ENCODE data around the gene SOCS7.
A peak's percentile ranks its signal among the peaks of the same experiment; 100 is the strongest.

The SOCS7 gene

GRCh38 chr17:38369124-38369886, 17.7 kb downstream of the SOCS7 start:
- no peak for DNase-seq

GRCh38 chr17:38379448-38379847, 27.8 kb downstream of the SOCS7 start:
- no peak for DNase-seq

DNA sequence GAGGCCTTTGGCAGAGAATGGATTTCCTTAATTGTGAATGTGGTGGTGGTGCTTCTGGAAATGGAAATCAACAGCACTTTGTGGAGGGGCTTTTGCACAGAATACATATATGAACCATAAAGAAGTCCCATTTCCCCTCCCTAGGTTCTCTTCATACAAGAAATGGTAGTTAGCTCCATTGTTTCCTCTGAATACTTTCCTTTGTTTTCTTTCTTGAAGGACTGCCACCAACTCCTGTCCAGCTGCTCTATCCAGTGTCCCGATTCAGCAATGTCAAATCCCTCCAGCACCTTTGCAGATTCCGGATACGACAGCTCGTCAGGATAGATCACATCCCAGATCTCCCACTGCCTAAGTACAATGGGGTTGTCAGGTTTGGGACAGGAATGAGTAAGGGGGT, 43.4 kb downstream of the SOCS7 start:
- no peak for DNase-seq

DNA sequence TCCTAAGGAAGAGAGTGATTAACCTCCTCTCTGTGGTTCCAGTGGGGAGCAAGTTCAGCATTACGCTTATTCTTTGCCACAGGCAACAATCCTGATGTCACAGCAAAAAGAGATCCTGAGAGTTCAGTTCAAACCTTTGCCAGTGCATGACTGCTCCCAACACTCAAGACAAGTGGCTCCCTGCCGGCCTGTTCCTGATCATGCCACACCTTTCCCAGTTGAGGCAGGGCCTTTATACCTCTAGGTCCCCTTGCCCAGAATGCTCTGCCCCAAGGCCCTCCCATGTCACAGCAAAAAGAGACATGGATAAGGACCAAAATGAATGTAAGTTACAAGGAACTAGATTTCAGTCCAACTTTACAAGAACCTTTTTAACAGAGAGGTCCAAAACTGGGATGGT, 45.6 kb downstream of the SOCS7 start:
- no peak for DNase-seq

GRCh38 chr17:38400286-38400685, 48.6 kb downstream of the SOCS7 start:
- DNase-seq = no peak

- no peak for DNase-seq
Measured at GRCh38 chr17:38401459-38401858, 49.8 kb downstream of the SOCS7 start.

DNA sequence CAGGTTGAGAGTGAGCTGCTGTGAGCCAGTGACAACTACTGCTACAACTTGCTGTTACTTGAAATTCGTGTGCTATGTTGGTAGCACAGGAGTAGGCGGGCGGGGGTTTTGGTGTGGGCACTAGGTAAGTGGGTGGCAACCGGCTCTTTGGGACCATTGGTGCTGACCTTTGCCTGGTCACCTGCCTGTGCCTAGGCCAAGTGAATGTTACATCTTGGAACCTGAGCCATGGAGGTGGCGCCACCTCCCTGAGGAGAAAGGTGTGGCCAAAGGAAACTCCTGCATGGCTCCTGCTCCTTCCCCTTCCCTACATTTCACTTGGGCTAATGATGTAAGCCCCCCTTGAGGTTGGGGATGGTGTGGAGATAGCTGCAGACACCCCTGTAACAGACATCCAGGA, 51.3 kb downstream of the SOCS7 start:
- no peak for DNase-seq

DNA sequence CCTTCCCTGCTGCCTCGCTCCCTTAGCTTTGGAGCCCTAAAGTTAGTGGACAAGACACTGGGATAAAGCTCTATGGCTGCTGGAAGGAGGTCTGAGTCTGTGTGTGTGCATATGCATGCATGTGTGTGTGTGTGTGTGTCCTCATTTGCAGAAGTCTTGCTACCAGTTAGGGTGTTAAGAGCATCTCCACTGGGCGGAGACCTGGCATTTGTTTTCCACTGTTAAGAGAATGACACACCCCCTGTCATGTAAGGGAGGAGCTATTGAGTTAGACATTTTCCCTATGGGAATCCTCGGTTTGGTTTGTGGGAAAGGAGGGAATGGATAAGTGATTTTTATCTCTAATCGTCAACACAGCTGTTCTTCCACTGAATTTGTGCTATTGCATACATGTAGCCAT, 51.8 kb downstream of the SOCS7 start:
- no peak for DNase-seq

DNA sequence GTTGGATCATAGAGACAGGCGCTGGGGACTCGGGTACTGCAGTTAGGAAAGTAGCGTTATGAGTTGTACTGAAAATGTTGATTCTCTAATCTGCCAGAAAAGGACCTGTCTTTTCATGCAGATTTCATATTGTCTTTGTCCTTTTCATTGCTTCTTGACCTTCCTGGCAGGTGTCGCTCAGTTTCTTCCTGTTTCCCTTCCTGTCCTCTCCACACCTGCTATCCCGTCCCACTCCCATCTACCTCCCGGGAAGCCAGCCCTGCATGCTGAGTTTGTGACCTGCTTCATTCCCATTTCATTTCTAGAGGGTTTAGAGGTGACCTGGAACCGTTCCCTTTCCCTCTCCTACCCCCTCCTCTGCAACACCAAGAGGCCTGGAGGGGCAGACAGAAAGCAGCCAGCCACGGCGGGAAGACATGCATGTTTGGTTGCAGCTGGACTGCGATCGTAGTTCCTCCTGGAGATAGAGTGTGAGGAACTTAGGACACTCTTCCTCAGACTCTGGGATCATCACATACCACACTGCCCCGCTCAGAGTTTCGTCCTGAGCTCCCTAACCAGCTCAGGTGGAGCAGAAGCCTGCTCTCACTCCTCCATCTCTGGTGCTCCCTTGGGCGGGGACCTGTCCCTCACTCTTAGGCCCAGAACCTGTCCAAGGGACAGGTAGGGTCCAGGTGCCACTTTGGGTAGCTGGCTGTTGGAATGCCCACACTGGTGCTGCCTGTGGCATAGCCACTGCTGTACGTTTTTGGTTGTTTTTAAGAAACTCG, 52.7 kb downstream of the SOCS7 start:
- no peak for DNase-seq

GRCh38 chr17:38405654-38406053, 54.0 kb downstream of the SOCS7 start:
- DNase-seq = no peak

DNA sequence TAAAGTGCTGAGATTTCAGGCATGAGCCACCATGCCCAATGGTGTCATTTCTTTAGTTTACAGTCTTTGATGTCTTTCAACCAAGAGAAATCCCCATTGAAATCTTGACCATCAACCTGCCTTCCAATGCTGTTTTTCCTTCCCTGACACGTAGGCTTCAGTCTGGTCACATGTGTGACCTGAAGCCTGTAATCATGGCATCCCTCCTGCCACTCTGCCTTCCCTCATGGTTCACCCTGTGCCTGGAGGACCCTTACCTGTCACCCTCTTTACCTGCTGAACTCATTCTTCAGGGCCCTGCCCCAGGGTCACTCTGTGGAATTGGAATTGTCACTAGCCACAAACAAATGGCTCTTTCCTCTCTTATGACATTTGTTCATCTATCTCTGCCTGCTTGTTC, 58.6 kb downstream of the SOCS7 start:
- no peak for DNase-seq

DNA sequence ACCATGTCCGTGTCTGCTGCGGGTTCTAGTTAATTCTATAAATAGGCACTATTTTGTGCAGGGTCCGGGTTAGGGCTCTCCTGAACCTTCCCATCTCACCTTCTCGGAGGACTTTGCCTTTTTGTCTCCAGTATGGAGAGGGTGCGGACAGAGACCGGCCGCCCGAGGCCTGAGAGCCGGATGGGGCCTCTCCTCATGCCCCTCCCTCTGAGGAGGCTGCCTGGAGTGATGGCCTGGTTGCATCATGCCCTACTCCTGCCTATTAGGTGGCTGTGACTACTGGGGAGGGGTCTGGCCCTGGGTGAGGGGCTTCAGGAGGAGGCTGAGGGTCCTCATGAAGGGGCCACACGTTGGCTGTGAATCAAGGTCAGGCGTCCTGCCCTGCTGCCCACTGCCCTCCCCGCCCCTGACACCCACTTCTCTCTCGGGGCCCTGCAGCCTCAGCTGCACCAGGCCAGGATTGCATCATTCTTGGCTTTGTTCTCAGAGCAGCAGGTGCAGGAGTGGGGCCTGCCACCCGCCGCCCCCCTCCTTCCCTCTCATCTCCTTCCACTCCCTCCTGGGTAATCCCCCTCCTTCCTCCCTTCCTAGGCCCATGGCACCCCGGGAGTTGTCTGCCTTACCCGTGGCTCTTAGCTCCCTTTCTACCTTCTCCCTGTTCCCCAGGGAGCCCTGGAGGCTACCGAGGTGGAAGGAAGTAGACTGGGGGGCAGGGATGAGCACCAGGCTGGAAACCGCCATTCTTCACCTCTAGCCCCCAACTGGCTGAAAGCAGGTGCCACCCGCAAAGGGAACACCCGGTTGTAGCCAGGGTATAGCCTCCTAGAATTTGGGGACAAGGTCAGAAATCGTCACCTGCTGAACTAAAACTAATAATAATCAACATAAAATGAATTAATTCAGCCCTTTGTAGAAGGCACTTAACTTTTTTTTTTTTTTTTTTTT, 63.9 kb downstream of the SOCS7 start:
- peak; percentile 67 for DNase-seq

DNA sequence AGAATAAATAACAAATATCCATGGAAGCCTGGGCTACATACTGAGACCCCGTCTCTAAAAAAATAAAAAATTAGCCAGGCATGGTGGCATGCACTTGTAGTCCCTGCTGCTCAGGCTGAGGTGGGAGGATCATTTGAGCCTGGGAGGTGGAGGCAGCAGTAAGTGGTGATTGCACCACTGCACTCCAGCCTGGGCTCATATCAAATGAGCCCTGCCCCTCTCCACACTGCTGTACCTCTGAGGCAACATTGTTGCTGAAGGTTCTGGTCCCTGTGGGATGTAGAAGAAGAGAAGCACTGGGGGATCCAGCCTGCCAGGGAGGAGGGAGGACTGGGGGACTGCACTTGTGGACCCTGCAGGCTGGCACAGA, 65.2 kb downstream of the SOCS7 start:
- DNase-seq = no peak

- DNase-seq = no peak
Measured at GRCh38 chr17:38417210-38417951, 65.7 kb downstream of the SOCS7 start.

GRCh38 chr17:38418062-38418692, 66.5 kb downstream of the SOCS7 start:
- DNase-seq = no peak

- no peak for DNase-seq
Measured at GRCh38 chr17:38418693-38419507, 67.3 kb downstream of the SOCS7 start.

- no peak for DNase-seq
Measured at GRCh38 chr17:38419508-38419981, 67.9 kb downstream of the SOCS7 start.

GRCh38 chr17:38420518-38420917, 68.9 kb downstream of the SOCS7 start:
- no peak for DNase-seq

DNA sequence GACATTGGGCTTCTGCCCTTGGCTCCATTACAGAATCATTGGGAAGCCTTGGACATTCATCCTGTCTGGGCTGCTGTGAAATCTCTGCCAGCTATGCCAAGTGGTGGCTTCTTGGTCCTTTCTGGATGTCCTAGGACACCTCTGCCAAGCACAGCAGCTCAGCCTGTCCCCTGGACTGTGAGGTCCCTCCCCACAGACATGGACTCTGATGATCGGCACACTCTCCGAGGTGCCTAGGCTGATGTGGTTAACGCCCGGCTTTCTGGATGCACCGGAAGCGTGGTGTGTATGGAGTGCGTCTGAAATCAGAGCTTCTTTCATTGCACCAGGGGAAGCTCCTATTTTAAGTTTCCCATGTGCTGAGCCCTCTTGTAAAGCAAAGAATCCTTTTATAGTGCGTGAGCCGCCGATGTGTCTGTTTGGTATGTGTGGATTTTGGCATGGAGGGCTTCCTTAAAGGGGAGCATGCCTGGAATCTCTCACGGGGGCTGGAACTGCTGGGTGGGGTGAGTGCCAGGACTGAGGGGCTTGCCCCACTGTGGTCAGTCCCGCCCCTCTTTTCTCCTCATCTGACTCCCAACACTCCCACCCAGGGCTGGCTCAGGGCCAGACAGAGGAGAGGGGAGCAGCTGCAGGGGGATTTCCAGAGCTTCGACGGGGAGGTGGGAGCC, 69.7 kb downstream of the SOCS7 start:
- DNase-seq = no peak

Measured in activated CD8-positive, alpha-beta memory T cell treated with anti-CD3 and anti-CD28 coated beads, Interleukin-2, amount 50 U/mL, for 48 hours (primary cell).